ENCODE measurements around the gene CRCP. TPM values are rescaled to one million over a fixed set of nuclear protein-coding genes. Genes with fewer than 3 reads are reported as not detected.
"Not testable (repeated sequence)": the region's sequence is repeated elsewhere in the genome, so short reads cannot be mapped to it uniquely, and the experiment has no call there.

The CRCP gene
- total RNA-seq, 1 donor from 2014 or later = 52.4 TPM

DNA sequence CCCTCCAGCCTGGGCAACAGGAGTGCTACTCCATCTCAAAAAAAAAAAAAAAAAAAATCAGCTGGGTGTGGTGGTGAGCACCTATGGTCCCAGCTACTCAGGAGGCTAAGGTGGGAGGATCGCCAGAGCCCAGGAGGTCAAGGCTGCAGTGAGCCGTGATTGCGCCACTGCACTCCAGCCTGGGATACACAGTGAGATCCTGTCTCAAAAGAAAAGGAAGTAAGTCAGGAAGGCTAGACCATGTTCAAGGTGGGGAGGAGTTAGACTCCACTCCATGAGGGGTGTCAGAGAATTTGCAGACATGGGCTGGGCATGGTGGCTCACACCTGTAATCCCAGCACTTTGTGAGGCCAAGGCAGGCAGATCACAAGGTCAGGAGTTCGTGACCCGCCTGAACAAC is 6.2 kb upstream of the CRCP start:
- not testable (repeated sequence) for DNase-seq

GRCh38 chr7:66110856-66111255 is 3.8 kb upstream of the CRCP start:
- DNase-seq = no peak

- DNase-seq = not testable (repeated sequence)
Observed at GRCh38 chr7:66116680-66117420, 2.2 kb downstream of the CRCP start.

- DNase-seq = no peak
Observed at GRCh38 chr7:66118603-66119002, 4.0 kb downstream of the CRCP start.

- DNase-seq = no peak
Observed at GRCh38 chr7:66119245-66119850, 4.7 kb downstream of the CRCP start.

DNA sequence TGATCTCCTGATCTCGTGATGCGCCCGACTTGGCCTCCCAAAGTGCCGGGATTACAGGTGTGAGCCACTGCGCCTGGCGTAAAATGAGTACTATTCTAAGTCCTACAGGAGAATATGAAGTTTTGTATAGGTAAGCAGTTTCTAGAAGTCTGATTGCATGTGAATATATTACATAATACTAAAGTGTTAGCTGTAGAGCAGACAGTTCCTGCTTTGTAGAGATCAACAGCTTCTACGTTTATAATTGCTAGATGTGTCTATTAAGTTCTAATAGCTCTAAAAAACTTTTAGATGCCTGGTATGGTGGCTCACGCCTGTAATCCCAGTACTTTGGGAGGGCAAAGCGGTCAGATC is 8.5 kb downstream of the CRCP start:
- no peak for DNase-seq

DNA sequence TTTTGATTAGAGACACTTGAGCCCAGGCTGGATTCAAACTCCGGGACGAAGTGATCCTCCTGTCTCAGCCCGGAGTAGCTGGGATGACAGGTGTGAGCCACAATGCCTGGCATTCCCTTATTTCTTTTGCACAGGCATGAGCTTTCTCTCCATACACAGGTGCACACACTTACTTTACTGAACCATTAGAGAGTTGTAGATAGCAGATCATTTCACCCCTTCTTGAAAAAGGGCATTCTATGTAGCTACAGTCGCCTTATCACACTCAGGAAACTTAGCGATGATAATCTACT is 9.9 kb downstream of the CRCP start:
- not testable (repeated sequence) for DNase-seq

- no peak for DNase-seq
Observed at GRCh38 chr7:66125052-66125694, 10.5 kb downstream of the CRCP start.

- not testable (repeated sequence) for DNase-seq
Observed at GRCh38 chr7:66125781-66126352, 11.2 kb downstream of the CRCP start.

GRCh38 chr7:66127172-66127571 is 12.5 kb downstream of the CRCP start:
- DNase-seq = not testable (repeated sequence)

DNA sequence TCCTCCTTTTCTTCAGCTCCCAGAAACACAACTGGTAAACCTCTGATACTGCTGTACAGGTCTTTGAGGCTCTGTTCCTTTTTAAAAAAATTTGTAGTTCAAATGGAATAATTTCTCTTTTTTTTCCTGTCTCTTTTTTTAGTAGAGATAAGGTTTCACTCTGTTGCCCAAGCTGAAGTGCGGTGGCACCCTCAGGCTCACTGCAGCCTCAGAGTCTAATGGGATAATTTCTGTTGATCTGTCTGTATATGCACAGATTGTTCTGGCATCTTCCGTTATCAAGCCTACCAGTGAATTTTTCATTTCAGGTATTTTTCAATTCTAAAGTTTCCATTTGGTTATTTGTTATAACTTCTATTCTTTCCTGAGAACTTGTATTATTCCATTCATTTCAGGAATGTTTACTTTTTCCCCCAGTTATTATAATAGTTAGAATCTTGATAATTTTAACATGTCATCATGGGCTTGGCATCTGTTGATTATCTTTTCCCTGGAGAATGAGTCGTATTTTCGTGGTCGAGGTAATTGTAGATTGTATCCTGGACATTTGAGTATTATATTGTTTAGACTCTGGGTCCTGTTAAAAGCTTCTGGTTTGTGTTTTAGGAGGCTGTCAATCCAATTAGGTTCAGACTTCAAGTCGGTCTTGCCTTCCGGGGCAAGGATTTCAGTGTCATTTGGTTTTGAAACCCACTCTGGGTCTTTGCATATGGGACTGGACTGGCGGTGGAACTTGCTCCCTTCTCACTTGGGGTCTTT is 24.5 kb downstream of the CRCP start:
- DNase-seq = no peak

DNA sequence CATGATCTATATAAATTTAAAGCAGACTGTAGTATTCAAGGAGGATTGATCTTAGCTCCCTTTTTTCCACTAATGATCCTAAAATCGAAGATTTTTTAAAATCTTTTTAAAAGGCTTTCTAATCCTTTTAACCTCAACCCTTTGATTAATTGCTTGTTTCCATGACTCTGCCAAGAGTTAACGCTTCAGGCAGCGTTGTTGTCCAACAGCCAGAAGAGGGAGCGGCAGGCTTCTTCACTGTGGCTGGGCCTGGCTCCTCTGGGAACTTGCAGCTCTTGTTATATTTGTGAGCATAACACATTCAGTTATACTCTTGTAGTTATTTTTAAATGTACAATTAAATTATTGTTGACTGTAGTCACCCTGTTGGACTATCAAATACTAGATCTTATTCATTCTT is 26.3 kb downstream of the CRCP start:
- DNase-seq = peak; percentile 19

DNA sequence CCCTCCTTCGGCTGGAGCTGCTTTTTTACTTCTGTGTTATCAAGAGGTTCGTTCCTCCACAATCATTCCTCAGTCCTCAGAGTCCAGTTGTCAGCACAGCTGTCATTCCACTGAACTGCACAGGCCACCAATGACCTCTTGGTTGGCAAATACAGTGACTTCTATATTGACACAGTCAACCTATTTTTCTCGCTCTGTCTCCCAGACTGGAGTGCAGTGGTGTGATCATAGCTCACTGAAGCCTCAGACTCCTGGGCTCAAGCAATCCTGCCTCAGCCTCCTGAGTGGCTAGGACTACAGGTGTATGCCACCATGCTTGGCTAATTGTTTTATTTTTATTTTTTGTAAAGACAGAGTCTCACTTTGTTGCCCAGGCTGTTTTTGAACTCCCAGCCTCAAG is 27.7 kb downstream of the CRCP start:
- DNase-seq = no peak

- DNase-seq = no peak
Observed at GRCh38 chr7:66142996-66143395, 28.3 kb downstream of the CRCP start.

DNA sequence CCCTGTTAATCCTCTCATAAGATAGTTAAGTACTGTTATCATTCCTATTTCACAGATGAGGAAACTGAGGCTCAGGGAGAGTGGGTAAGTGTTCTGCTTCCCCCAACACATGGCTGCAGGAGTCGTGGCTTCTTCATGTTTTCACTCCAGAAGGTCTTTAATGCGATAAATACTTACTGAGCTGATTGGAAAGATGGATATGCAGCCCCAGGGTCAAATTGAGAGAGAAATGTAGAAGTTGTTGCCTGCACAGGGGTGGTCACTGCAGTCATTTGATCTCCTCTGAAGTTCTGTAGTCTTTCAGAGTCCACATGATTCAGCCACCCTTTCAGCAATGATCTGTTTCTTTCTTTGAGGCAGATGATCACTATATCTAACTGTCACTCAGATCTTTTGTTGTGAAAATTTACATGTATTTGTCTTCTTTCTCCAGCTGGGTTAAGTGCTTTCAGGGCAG is 29.3 kb downstream of the CRCP start:
- DNase-seq = no peak

DNA sequence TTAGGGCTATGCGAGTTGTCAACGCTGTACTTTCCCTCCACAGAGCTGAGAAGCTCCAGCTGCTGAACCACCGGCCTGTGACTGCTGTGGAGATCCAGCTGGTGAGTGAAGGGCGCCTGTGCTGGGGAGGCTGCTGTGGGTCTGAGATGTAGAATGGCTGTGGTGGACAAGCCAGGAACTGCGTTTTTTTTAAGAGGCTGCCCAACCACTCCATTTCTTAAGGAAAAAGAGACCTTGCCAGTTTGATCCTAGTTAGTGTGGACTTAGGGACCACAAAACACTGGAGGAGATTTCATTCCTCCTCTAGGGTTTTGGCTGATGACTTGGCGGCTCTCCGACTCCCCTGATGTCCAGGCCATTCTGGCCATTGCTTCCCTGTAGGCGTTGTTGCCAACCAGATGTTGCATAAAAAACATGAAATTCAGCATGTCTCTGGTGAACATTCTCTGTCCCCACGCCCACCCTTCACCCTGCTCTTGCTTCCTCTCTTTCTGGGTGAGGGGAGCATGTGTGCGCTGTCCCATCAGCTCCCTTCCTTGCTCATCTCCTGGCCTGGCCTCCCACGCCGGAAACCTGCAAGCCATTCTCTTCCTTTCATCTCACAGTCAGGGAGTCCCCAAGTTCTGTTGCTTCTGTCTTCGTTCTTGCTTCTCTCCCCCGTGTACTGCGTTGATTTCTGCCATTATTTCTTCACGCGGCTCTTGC is 30.9 kb downstream of the CRCP start:
- no peak for DNase-seq

- DNase-seq = no peak
Observed at GRCh38 chr7:66146701-66147100, 32.1 kb downstream of the CRCP start.

- not testable (repeated sequence) for DNase-seq
Observed at GRCh38 chr7:66147657-66148056, 33.0 kb downstream of the CRCP start.

GRCh38 chr7:66150471-66150870 is 35.8 kb downstream of the CRCP start:
- no peak for DNase-seq

- no peak for DNase-seq
Observed at GRCh38 chr7:66152371-66153191, 37.9 kb downstream of the CRCP start.

GRCh38 chr7:66153691-66154090 is 39.0 kb downstream of the CRCP start:
- DNase-seq = no peak
